ENCODE measurements around the gene PLXDC2.

PLXDC2 gene

DNA sequence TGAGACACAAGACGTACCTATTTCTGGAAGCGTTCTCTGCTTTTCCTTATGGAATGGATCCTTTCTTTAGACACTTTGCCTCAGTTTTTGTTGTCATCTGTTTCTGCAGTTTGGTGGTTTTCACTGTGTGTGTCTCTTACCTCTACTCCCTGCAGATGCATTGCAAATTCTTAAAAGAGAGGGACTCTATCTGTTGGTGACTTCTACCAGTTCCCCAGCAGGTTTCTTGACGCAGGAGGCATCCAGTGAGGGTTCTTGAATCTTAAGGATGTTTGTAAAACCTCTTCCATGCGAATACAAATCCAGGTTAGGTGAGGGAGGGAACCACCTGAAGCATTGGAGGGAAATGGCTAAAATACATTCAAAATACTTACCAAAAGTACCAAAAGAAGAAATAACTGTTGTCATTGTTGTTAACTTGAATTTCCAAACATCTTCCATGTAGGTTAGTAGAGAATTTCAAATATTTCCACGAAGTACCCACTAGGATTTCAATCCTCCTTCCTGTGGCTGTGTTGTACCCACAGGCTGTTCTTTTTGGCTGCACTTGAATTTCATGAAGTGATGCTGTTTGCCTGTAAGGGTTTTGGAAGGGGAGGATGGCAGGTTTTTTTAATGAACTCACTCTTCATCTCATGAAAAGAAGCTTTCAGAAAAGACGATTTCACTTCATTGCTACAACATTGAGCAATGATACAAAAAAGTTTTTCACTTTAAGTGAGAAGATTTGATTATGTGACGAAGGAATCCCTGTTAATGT is 32.2 kb downstream of the PLXDC2 start:
- in situ Hi-C loops (cut with HindIII; ENCODE audit: low sequenced_read_pairs): no loop called here

DNA sequence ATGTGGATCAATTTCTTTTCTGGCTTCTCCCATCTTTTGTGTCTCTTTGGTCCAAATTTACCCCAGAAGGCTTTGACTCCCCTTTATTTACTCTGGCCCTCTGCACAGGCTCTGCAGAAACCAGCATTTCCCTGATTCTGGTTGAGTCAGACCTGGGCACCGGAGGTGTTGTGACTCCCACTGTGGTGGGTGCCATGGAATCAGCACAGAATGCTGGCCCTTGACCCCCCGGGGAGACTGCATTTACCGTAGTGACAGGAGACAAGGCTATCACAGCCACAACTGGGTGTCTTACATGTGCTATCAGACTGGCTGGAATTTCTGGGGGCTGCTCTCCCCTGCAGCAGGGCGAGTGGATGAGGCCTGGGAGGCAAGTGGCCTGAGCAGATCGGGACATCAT is 37.6 kb downstream of the PLXDC2 start:
- in situ Hi-C loops (cut with HindIII; ENCODE audit: low sequenced_read_pairs): no loop called here

DNA sequence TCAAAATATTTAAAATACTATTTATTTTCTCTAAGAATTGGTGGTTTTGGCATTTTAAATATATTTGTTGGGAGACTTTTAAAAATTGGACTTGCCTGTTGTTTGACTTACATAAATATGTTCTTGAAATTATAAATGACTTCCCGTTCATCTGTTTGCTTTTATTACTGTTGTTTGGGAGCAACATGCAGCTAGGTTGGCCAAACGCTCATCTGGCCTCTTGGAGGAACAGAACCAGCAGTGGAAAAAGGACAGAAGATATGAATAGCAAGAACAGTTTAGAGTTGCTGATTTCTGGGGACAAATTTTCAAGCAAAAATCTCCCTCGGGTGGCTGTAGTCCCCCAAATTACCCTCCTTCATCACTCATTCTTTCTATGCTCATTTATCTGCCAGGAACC is 41.6 kb downstream of the PLXDC2 start:
- in situ Hi-C loops (cut with HindIII; ENCODE audit: low sequenced_read_pairs): no loop called here

DNA sequence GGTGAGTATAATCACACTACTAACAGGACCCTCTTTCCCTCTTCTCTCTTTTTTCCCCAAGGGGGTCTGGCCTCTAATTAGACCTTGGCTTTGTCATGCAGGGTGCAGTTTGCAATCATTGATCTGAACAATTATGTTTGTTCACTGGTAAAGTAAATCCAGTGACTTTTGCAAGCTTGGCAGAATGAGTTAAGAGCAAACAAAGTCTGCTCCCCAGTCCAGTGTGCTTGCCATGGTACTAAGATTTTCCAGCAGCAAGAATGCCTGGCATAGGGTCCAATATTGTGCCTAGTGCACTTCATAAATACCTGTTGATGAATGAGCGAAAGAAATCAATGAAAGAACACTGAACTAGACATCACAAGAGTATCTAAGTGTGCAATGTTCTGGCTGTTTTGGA is 43.9 kb downstream of the PLXDC2 start:
- in situ Hi-C loops (cut with HindIII; ENCODE audit: low sequenced_read_pairs): no loop called here

DNA sequence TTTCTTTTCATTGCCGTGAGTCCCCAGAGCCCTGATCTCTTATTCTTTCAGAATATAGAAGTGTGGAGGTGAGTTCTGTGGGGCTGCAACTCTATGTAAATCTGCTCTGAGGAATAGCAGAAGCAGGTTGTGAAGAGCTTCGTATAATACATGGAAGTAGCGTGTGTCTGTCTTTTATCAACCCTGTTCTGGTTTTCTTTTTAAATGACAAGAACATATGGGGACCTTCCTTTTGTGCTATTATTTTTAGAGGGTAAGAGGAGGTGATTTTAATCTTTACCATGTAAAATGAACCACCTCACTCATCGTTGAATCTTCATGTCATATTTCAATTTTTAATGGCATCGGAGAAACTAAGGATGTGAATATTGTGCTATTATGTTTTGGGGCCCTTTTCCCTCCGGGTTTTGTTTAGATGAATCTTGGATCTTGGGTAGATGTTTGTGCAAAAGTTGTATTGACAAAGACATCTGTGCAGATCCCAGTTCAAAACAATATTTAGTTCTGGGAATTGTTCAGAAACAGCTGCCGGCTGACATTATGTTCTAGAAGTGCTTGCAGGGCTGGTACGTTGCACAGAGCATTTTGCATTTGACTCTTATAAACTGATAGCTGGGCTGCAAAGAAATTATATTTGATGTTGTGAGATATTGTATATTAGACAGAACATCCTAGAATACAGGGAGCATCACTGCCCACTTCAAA is 46.7 kb downstream of the PLXDC2 start:
- in situ Hi-C loops (cut with HindIII; ENCODE audit: low sequenced_read_pairs): no loop called here

DNA sequence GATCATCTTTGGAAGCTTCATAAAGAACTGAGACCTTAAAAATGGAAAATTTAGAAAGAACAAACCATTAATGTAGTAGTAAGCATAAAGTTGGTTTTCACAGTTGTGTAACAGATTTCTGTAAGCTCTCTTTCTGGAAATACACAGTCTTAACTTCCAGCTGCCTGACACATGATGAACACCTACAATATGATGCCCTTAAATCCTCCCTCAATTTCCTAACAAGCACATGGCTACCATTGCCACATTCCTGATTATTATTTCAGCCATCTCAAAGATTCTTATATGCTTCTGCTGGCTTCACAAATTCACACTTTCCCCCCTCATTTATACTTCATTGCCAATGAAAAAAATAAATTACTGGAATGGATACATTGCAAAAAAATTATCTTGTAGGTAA is 49.4 kb downstream of the PLXDC2 start:
- in situ Hi-C loops (cut with HindIII; ENCODE audit: low sequenced_read_pairs): no loop called here

DNA sequence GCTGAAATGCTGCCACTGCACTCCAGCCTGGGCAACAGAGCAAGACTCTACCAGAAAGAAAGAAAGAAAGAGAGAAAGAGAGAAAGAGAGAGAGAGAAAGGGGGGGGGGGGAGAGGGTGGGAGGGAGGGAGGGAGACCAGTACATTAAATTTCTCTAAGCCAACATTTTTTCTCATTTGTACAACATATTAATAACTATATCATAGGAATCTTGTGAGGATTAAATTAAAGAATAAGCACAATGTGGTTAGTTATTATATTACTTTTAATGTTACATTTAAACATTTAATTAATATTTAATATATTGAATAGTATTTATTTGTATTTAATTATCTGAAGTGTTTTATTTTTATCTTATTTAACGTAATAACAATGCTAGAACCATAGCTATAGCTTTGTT is 53.1 kb downstream of the PLXDC2 start:
- in situ Hi-C loops (cut with HindIII; ENCODE audit: low sequenced_read_pairs): no loop called here

DNA sequence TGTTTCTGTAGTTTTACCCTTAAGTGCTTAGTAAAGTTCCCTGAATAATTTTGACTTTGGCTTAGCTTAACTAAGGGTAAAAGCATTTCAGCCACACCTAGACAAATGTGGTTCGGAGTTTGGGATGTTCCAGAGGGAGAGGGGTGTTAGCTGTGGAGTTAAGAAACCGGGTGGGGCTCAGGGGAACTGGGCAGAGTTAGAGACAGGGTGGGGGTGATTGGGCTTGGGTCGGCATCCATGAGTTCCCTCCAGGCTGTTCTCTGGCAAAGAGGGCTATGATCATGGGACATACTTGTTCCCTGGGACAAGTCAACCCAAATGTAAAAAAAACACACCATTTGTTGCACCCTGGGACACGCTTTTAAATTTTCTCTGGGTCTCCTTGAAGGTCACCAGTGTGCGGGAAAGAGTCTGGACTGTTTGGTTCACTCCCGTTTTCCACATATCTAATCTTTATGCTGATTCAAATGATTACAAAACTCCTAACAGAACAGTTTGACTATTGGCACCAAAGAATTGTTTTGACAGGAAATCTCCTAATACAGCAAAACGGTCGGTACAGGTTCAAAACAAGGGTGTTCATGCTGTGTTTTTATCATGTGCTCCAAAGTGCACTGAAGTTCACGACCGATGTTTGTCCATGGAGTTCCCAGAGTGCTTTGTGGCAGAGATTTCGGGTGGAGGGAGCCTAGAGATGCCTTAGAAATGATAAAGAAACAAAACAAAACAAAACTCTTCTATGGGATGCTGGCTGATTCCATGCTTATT is 56.5 kb downstream of the PLXDC2 start:
- in situ Hi-C loops (cut with HindIII; ENCODE audit: low sequenced_read_pairs): no loop called here

DNA sequence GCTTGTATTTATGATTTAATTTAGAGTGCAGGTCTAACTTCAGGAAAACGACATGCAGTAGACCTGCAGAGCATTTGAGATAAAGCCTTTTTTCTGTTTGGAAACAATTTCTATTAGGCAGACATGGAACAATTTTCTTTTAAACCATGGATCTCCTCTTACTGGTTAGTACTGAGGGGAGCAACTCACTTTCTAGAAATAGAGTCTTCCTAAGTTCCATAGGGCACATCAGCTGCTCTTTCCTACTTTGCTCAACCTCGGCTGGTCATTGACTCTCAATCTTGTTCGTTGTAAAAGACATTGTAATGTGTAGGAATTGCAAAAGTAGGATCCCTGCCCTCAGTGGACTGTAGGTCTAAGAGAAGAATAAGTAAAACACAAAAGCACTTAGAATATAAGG is 58.0 kb downstream of the PLXDC2 start:
- in situ Hi-C loops (cut with HindIII; ENCODE audit: low sequenced_read_pairs): no loop called here

DNA sequence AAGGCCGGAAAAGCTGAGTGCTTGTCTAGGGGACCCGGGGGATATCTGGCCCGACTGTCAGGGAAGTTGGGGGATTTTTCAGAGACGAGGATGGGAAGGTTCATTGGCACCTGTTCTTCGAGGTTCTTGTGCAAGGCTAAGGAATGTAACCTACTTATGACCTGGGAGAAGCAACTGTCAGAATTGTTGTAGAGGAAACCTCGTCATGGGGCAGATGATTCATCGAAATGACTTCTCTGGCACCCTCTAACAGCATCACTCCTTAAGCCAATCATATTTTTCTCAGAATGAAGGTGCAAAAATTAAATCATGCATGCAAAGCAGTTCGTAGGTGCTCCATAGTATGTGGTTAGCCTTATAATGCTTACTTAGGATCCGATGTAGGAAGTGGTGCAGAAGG is 58.6 kb downstream of the PLXDC2 start:
- in situ Hi-C loops (cut with HindIII; ENCODE audit: low sequenced_read_pairs): no loop called here

DNA sequence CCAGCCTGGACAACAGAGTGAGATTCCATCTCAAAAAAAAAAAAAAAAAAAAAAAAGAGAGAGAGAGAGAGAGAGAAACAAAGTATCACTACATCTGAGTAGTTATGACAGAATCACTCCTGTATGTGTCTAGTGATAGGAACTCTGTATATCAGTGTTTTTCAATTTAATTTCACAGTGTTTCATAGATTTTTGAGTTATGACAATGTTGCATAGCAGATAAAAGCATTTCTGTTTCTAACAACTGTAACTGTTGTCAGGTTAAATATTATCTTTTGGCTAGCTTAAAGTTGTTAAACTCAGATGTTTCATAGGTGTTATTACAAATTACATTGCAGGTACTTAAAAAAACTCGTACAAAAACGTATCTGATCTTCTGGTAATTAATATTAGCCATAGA is 60.3 kb downstream of the PLXDC2 start:
- in situ Hi-C loops (cut with HindIII; ENCODE audit: low sequenced_read_pairs): no loop called here

DNA sequence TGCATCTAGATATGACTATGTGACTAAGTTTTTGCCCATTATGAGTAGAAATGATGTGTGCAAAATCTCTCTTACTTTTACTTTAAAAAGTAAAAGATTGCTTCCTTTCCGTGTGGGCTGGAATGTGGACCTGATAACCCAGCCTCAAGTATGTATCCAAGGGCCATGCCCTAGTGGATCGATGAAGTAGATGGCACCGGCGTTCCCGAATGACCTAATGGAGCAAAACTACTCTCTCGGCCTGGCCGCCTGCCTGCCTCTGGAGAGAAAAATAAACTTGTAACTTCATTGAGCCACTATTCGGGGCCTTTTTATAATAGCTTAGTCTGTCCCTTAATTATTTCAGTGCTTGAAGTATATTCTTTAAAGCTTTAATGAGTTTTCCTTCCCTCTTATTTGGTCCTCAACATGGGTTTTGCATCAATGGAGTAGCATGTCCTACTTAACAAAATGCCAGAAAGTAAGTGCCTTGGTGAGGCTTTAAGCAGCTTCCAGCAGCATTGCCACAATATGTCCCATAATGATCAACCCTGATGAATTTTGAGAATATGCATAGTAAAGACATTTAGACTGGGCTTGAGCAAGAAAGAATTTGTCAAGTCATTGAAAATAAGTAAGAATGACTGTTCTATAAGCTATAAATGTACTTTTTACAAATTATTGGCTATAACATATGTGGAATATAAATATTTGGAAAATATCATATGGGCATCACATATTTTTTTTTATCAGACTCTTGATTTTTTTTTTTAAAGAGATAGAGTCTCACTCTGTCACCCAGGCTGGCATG is 61.4 kb downstream of the PLXDC2 start:
- in situ Hi-C loops (cut with HindIII; ENCODE audit: low sequenced_read_pairs): no loop called here

DNA sequence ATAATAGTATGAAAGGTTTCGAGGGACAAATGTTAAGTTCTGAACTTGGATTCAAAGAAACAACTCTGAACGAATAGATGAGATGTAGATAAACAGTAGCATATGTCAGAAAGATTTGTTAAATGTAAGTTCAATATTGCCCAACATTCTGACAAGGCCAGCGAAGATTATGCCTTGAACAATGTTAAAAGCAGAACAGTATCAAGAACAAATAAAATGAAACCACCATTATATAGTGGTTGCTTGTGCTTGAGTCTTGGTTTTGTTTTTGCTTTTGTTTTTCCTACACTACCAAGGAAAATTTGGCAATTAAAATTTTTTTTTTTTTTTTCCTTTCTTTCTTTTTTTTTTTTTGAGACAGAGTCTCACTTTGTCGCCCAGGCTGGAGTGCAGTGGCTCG is 66.4 kb downstream of the PLXDC2 start:
- in situ Hi-C loops (cut with HindIII; ENCODE audit: low sequenced_read_pairs): no loop called here

DNA sequence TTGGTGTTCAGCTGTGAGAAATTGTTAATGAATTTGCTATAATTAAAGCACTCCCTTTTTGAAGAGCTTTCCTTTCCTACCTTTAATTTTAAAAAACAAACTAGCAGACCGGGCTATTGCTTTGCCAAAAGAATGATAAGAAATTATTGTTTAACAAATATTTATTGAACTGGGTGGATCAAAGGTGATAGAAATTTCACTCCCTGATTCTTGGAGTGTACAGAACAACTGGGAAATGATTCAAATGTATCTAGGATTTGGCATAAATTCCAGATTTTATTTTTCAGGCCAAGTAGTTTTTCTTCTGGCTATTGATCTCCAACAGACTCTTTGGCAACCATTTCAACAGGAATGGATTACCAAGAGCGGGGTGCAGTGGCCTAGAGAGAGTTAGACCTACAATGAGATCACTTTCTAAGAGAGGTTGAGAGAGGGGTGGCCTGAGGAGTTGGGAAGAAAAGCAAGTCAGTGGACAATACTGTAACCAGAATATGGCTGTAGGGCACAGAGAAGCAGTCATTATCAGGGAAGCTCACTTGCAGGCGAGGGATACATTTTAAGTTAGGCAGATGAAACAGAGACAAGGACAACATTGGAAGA is 71.9 kb downstream of the PLXDC2 start:
- in situ Hi-C loops (cut with HindIII; ENCODE audit: low sequenced_read_pairs): no loop called here

DNA sequence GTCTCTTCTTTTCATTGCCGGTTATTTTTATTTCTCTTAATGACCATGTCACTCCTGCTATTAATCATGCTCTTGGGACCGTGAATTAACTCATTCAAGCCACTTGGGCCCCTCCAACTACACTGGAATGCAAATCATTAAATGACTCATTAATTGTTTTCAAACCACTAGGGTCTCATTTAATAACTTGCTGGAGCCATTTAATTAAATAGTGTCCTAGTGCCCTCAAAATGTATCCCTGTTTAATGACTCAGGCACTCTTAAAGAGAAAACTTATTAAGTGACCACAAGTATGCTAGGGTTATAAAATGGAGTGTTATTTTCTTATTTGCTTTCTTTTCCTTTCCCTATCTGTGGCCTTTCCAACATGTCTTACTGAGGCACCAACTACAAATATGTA is 73.0 kb downstream of the PLXDC2 start:
- in situ Hi-C loops (cut with HindIII; ENCODE audit: low sequenced_read_pairs): no loop called here

DNA sequence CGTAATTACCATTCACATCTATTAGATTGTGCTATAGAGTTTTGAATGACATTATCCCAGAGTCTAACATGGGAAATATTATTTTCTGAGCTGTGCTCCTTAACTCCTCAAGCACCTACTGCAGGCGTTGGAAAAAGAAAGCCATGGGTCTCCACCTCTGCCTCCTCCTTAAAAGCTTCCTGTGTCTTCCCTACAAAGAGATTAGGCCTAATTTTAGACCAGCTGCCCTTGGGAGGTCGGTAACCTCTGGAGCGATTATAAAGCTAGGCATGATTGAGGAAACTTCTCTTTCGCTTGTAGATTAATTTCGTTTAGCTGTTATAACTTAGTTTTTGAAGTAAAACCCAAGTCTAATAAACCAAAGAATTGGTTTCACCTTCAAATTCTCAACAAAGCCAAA is 75.2 kb downstream of the PLXDC2 start:
- in situ Hi-C loops (cut with HindIII; ENCODE audit: low sequenced_read_pairs): no loop called here

DNA sequence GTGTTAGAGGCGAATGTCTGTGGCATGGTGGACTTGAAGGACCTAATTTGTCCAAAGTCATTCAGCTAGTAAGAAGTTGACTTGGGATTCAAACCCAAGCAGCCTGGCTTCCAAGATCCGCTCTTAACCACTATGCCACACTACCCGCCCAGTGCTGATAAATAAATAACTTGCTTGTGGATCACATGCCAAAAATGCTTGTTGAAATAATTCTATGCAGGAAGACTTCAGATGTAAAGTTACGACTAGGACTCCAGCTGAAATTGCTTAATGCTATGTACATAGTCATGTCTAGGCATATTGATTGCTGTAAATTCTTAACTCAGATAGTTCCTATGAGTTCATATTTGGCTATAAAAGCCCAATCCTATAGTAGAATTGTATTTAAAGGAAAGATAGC is 76.0 kb downstream of the PLXDC2 start:
- in situ Hi-C loops (cut with HindIII; ENCODE audit: low sequenced_read_pairs): no loop called here

DNA sequence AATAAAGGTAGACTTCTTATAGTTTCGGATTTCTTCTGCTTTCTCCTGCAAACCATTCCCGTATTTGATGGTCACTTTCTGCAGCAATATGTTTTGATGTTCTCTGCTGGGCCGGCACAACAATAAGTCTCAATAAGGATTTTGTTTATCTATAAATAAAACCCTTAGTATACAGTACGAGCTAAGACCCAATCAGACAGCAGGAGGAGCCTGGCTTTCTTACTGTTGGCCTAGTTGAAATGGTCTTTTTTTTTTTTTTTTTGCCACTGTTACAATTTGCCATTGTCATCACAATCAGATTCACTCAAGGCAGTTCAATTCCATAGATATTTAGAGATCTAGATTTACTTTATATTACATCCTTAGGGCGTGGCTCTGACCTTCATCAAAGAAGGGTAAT is 76.4 kb downstream of the PLXDC2 start:
- in situ Hi-C loops (cut with HindIII; ENCODE audit: low sequenced_read_pairs): no loop called here

DNA sequence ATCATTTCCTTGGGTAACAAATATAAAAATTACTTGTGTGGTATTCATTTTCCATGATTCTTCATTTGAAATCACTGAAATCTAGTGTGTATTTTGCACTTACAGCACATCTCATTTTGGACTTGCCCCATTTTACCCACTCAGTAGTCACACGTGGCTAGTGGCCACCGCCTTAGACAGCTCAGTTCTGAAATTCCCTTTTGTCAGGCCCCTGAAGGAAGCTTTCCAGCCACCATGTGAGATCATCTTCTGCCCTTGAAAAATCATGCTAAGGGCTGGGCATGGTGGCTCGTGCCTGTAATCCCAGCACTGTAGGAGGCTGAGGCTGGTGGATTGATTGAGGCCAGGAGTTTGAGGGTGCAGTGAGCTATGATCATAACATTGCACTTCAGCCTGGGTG is 79.3 kb downstream of the PLXDC2 start:
- in situ Hi-C loops (cut with HindIII; ENCODE audit: low sequenced_read_pairs): no loop called here

DNA sequence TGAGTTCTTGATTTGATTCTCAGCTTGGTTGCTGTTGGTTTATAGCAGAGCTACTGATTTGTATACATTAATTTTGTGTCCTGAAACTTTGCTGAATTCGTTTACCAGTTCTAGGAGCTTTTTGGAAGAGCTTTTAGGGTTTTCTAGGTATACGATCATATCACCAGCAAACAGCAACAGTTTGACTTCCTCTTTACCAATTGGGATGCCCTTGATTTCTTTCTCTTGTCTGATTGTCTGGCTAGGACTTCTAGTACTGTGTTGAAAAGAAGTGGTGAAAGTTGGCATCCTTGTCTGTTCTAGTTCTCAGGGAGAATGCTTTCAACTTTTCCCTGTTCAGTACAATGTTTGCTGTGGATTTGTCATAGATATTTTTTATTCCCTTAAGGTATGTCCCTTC is 86.2 kb downstream of the PLXDC2 start:
- in situ Hi-C loops (cut with HindIII; ENCODE audit: low sequenced_read_pairs): no loop called here

DNA sequence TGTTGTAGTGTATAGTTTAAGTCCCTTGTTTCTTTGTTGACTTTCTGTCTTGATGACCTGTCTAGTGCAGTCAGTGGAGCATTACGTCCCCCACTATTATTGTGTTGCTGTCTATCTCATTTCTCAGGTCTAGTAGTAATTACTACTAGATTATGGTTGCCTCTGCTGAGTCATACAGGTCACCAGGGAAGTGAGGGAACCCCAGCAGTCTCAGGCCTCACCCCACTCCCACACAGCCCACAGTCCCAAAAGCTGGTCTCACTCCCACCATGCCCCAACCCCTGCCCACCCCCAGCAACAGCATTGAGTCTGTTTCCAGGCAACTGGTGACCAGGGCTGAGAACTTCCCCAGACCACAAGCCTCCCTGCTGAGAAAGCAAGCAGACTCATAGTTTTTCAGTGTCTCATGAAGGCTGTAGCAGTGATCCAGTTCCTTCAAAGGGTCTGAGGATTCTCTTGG is 88.0 kb downstream of the PLXDC2 start:
- in situ Hi-C loops (cut with HindIII; ENCODE audit: low sequenced_read_pairs): no loop called here
